C1 segment of cervical spinal cord (tissue), 14 donors: Measurements from ENCODE around the gene RECK.
A peak's percentile ranks its signal among the peaks of the same experiment; 100 is the strongest.
"Not testable (repeated sequence)": the region's sequence is repeated elsewhere in the genome, so short reads cannot be mapped to it uniquely, and the experiment has no call there.

ENCODE experiments used
- DNase-seq, 14 donors: peaks; one replicate each; lab custom pipeline; 2025; lab: John Stamatoyannopoulos, UW

Gene RECK

GRCh38 chr9:36056896-36057295 lies 20.2 kb downstream of the RECK start:
- DNase-seq = no peak

DNA sequence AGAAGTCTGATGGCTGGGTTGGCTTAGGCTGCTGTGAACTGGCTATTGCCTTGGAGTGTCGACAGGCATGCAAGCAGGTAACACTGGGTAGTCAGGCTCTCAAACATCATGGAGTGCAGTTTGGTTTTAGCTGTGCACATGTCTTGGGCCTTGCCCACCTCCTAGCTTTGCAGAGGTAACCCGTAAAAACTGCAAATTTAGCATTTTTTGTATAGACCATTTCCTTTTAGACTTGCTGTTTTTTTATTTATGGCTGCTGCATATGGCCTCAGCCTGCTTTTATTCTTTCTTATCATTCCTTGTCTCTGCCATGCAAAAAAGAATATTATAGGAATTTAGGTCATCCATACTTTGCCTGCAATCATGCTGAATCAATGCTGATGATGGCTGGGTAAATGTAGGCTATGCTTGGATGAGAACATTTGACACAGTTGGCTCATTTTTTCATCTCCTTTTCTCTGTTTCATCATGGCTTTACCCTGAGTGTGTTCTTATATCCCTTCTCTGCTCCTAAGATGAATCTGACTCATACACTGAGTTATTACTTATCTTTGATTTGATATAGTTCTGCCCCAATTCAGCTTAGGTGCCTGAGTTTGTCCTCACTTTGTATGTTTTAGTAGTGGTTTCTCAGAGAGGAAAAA lies 27.2 kb downstream of the RECK start:
- DNase-seq = no peak

GRCh38 chr9:36064448-36065037 lies 27.8 kb downstream of the RECK start:
- no peak for DNase-seq

- DNase-seq = no peak
These were observed 37.3 kb downstream of the RECK start for GRCh38 chr9:36074055-36074454.

DNA sequence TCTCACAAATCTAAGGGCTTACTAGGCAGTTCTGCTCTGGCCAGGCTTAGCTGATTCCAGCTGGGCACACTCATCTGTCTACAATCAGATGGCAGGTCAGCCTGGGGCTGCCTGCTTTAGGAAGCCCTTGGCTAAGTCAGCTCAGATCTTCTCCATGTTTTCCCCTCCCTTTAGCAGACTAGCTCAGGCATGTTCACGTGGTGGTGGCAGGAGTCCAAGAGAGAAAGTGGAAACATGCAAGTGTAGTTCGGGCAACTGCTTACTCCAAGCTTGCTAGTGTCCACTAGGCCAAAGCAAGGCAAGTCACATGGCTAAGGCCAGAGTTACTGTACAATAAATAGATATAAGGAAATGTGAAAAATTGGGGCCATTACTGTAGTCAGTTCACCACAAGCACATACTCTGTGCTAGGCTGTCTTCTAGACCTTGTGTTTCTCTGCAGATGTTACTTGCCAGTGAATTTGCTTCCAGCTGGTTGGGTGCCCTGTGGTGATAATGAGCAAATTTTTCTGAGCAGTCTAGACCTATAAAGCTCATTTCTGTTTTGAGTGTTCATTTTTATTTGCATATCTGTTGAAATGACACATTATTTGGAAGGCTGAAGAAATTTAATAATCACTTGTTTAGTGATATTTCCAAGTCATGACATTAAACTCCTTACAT lies 38.3 kb downstream of the RECK start:
- peak in 11 of 14 donors; percentile 5 to 69 (median 45) for DNase-seq

GRCh38 chr9:36078051-36078450 lies 41.3 kb downstream of the RECK start:
- no peak for DNase-seq

- DNase-seq = no peak
These were observed 43.8 kb downstream of the RECK start for GRCh38 chr9:36080519-36080918.

DNA sequence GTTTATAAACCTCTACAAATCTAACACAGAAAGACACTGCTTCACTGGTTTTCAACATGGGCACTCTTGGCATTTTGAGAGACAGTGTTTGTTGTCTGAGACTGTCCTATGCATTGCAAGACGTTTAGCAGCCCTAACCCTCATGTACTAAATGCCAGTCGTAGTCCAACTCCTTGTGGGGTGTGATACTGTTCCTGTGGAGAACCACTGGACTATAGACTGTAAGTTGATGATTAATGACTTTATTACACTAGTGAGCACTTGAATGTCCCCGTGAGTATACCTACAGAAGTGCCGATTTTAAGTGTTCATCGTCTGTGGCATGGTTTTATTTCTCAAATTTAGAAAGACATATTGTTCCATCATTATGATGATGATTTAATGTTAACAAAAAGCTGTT lies 46.2 kb downstream of the RECK start:
- no peak for DNase-seq

- DNase-seq = no peak
These were observed 49.7 kb downstream of the RECK start for GRCh38 chr9:36086442-36086841.

GRCh38 chr9:36087054-36087453 lies 50.3 kb downstream of the RECK start:
- DNase-seq = not testable (repeated sequence)

GRCh38 chr9:36088020-36088419 lies 51.3 kb downstream of the RECK start:
- DNase-seq = no peak

GRCh38 chr9:36091026-36091953 lies 54.6 kb downstream of the RECK start:
- DNase-seq = peak in 1 of 14 donors; percentile 2

- no peak for DNase-seq
These were observed 55.3 kb downstream of the RECK start for GRCh38 chr9:36092014-36092413.

DNA sequence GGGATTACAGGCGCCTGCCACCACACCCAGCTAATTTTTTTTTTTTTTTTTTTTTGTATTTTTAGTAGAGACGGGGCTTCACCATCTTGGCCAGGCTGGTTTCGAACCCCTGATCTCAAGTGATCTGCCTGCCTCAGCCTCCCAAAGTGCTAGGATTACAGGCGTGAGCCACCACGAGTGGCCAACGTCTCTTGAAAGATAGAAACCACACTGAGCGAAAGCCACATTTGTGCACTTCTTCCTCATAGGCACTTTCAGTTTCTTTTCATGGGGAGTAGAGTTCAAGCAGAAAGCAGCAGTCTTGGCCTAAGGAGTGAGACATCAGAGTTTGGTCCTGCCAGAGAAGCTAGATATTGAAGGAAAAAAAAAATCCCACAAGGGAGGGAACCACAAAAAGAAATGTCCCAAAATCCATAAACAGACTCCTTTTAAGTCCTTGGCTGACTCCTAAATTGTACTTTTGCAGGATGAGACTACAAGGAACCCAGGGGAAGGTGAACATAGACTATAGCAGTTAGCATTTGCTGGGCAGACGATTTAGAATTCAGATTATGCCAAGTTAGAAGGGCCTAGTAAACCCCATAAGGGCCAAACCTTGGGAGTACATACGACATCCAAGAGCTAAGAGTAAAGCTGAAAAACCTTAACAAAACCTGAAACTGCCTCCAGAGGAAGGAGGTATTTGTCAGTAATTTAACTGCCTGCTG lies 55.9 kb downstream of the RECK start:
- DNase-seq = no peak

- no peak for DNase-seq
These were observed 56.7 kb downstream of the RECK start for GRCh38 chr9:36093384-36093783.

- no peak for DNase-seq
These were observed 63.0 kb downstream of the RECK start for GRCh38 chr9:36099718-36100117.

DNA sequence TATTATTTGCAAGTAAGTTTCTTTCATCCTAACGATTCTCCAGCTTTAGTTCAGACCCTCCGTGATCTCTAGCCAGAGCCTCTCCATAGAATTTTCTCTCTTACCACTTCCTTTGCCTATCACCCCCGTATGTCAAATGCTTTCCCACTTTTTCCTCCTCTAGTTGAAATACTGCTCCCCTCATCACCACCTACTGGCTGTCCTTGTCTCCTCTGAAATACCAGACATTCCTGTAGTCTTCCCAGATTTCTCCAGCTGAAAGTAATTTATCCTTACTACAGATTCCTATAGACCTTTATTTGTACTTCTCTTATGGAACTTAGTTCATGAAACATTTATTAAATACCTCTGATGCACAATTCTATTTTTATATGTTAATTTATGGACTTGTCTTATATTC lies 63.8 kb downstream of the RECK start:
- no peak for DNase-seq

DNA sequence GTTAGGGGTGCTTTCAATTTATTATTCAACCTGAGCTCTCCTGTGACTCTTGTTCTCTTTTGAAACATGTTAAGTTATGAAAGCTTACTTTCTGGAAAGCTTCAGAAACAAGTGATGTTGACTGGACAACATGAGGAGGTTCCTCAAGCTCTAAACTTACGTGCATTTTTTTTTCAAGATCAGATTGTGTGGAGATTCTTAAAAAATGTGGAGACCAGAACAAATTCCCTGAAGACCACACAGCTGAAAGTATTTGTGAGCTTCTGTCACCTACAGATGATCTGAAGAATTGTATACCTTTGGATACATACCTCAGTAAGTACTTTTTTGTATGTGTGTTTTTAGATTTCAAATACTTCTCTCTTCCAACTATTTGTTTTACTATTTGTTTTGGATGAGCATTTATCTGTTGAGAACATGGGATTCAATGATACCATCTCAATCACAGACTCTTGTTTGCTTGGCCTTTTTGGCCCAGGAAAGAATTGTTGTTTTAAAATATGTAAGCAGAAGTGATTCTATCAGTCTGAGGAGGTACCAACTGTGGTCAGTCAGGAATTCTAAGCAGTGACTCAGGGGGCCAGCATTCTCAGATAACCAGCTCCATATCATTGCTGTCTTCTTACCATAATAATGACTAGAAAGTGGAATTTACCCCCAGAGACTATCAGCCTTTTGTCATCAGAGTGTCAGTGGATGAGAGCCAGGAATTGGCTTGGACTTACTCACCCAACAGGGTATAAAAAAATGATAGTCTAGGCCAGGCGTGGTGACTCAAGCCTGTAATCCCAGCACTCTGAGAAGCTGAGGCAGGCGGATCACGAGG lies 65.4 kb downstream of the RECK start:
- DNase-seq = peak in 2 of 14 donors; percentile 17 to 25

DNA sequence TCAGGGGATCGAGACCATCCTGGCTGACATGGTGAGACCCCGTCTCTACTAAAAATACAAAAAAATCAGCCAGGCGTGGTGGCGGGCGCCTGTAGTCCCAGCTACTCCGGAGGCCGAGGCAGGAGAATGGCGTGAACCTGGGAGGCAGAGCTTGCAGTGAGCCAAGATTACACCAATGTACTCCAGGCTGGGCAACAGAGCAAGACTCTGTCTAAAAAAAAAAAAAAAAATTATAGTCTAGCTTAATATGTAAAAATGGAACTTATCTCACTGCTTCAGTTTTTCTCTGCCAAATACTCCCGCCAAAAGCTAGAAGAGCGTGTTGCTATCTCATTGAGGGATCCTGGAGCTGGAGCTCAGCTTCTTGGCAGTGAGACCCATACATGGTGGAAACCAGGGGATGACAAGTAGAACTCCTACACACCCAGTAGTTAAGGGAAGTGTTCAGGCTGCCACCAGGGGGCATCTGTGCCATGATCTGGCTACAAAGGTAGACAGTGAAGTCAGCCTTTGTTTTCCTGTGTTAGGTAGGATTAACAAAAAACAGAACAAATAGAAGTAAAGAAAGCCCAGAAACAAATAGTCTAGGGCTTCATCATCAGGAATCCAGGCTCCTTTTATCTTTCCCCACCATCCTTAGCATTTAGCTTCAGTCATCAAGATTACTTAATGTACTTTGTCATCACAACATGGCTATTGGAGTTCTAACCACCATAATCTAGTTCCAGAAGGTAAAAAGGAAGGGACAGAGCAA lies 66.2 kb downstream of the RECK start:
- peak in 12 of 14 donors; percentile 14 to 73 (median 38) for DNase-seq

DNA sequence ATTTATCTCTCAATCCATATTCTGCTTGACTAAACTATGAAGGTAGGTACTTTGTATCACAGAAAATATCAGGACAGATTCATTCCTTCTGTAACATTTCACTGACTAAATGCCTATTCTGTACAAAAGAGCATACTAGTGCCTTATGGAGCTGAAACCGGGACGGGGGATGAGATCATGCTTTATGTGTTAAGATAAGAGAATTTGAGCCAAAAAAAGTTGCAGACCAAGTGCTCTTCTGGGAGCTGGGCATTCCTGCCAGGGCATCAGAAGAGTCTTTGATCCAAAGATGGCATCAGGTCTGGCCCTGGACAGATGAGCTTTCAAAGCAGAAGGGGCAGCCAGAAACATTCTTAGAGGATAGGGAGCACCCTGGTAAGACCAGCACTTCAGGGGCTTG lies 72.4 kb downstream of the RECK start:
- no peak for DNase-seq
